Rectal smooth muscle tissue (tissue), 1 donor: ENCODE measurements around the gene RIC8B.

Source experiments
- H3K27ac ChIP-seq: one replicate; pipeline ENCODE4 v1.7.0; 2013; ENCODE audit warnings: low read depth, low read length, inconsistent platforms
- H3K27me3 ChIP-seq: one replicate; pipeline ENCODE4 v1.7.0; 2013; ENCODE audit warnings: low read length; ENCODE audit not compliant: control insufficient read depth, insufficient read depth
- H3K36me3 ChIP-seq: one replicate; pipeline ENCODE4 v1.7.0; 2013; ENCODE audit warnings: low read length; ENCODE audit not compliant: control insufficient read depth, insufficient read depth
- H3K4me1 ChIP-seq: one replicate; pipeline ENCODE4 v1.7.0; 2013; ENCODE audit warnings: low read length; ENCODE audit not compliant: control insufficient read depth, insufficient read depth
- H3K4me3 ChIP-seq: one replicate; pipeline ENCODE4 v1.7.0; 2013; ENCODE audit warnings: low read length
- H3K9ac ChIP-seq: one replicate; pipeline ENCODE4 v1.7.0; 2013; ENCODE audit warnings: low read length

The RIC8B gene

DNA sequence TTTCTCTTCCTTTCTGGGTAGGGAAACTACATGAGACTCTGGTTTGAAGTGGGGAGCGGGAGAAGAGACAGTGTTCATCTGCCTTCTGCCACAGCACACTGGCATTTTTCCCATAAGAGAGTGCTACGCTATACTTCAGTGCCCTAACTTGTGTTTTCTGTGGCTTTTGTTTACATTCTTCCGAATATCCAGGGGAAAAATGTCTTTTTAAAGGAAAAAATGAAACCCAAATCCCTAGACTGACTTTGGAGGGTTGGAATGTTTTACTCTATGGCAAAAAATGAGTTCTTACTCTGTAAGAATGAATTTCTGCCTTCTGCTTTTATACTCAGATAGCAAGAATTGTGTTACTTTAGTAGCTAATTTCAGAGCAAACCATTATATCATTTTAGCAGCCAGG is 93.2 kb downstream of the RIC8B start:
- Histone ChIP-seq H3K4me3 (no peak overlapping the region), H3K27ac (no peak overlapping the region), H3K27me3 (no peaks in the 10 kb centered on the region), H3K4me1 (peaks cover 4% of the 10 kb centered on the region), H3K9ac (no peak overlapping the region), H3K36me3 (no peaks in the 10 kb centered on the region)

DNA sequence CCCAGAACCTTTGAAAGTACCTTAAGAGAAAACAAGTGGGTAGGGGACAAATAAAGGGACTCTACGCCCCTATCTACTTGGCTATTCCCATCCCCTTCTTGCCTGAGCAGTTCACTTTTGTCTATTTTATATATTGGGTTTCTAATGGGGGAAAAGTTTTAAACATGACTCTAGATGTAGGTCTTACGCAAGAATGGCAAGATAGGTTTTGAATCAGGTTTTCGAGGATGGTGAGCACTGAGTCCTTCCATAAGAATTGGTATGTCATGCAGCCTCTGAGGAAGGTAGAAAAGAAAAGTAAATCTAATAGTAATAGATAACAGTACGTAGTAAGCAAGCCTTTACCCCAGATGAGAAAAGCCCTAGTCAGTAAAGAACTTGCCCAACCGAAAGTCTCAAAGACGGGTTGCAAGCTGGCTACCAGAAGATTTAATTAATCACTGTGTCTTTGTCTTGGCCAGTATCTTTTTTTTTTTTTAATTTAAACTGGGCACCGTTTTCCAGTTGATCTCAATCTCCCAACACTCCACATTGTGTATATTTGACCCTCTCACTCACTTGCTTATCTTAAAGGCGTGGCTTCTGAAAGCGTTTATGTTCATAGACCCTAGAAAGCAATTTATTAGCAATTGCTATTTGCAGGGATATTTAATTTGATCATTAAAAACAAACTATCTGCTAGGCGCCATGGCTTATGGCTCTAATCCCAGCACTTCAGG is 94.7 kb downstream of the RIC8B start:
- Histone ChIP-seq H3K4me1 (no peaks in the 10 kb centered on the region), H3K27me3 (no peaks in the 10 kb centered on the region), H3K9ac (no peak overlapping the region), H3K36me3 (peaks cover 1% of the 10 kb centered on the region), H3K27ac (no peak overlapping the region), H3K4me3 (no peak overlapping the region)

DNA sequence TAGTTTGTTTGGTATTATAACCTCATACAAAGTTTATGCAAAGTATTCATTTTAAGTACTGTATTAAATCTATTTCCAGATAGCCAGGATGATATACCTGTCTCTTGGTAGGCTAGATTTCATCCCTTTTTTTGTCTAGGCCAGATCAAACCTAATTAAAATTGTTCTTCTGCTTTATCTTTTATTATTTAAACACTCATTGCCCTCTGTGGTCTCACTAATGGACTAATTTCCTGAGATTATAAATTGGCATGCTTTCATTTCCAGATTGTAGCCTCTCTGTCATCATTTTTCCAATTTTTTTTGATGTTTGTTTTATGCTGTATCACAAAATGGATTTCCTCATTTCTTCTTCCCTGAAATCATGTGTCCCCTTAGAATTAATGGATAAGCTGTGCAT is 95.6 kb downstream of the RIC8B start:
- Histone ChIP-seq H3K36me3 (peaks cover 3% of the 10 kb centered on the region), H3K9ac (no peak overlapping the region), H3K4me3 (no peak overlapping the region), H3K27ac (no peak overlapping the region), H3K4me1 (no peaks in the 10 kb centered on the region), H3K27me3 (no peaks in the 10 kb centered on the region)

DNA sequence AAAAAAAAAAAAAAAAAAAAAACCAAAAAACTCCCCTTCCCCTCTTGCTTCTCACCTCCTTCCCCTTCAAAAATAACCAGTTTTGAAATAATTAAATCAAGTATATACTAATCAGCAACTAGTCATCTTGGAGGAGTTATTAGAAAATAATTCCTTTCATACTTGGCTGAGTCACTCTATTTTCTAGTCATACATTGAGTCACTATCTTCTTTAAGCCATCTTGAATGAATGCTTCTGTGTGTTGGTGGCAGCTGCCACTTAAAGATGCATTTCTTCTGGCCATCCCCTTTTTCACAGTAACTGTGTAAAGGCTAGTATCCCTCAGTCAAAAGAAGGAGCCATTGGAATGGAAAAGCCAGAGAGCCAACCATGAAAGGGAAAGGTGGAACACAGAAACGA is 97.0 kb downstream of the RIC8B start:
- Histone ChIP-seq H3K4me1 (no peaks in the 10 kb centered on the region), H3K36me3 (peaks cover 3% of the 10 kb centered on the region), H3K27ac (no peak overlapping the region), H3K9ac (no peak overlapping the region), H3K27me3 (no peaks in the 10 kb centered on the region), H3K4me3 (no peak overlapping the region)

DNA sequence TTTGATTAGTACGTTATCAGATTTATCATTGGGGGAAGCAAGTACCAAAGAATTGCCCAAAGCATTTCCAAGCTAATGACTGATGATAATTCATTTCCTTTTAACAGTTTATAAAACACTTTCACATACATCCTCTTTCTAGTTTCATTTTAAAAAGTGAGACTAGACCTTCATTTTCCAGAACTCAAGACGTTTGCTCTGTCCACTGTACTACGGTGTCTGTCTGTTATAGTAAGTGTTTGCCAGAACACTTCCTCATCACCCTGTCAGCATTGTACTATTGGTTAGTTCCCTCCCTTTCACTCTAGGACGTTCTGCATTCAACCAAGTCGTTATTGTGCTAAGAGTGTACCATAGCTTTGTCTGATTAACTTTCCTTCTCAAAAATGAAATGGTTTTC is 99.5 kb downstream of the RIC8B start:
- no peaks in the 10 kb centered on the region for H3K27me3 ChIP-seq
- no peak overlapping the region for H3K9ac ChIP-seq
- H3K27ac ChIP-seq, result no peak overlapping the region
- H3K4me3 ChIP-seq, result no peak overlapping the region
- no peaks in the 10 kb centered on the region for H3K4me1 ChIP-seq
- peaks cover 3% of the 10 kb centered on the region for H3K36me3 ChIP-seq

DNA sequence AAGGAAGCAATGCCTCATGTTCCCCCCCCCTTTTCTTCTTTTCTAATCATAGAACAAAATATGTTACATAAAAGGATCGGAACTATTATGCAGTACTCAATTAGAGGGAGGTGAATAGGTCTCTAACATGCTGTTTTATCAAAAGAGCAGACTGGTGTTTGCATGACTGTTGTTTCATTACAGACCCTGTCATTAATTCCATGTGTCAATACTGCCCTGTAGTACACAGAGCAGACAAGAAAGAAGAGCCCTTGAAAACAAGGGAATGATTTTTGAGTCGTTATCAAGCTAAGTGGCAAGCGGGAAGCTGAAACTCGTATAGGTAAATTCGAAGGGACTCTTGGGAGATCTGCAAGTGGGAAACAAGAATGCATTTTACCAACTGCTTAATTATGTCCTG is 104.3 kb downstream of the RIC8B start:
- no peak overlapping the region for H3K4me3 ChIP-seq
- no peaks in the 10 kb centered on the region for H3K27me3 ChIP-seq
- no peaks in the 10 kb centered on the region for H3K4me1 ChIP-seq
- no peak overlapping the region for H3K9ac ChIP-seq
- no peak overlapping the region for H3K27ac ChIP-seq
- H3K36me3 ChIP-seq, result peaks cover 3% of the 10 kb centered on the region

DNA sequence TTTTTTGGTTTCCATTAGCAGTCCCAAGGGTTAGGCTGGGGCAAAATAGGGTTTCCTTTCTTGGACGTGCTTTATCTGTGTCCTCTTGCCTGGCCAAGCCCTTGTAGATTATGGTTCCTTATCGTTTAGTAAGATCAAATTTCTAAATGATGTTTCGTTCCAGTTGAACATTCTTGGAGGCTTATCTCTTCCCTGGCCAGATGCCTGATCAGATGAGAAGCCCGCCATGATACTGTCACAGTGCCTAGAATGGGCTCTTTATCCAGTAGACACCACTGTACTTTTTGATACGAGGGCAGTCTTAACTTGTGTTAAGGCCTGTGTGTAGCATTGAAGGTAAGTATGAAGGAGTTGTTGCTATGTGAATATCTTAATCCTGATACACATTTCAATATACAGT is 105.1 kb downstream of the RIC8B start:
- Histone ChIP-seq H3K27me3 (no peaks in the 10 kb centered on the region), H3K4me3 (no peak overlapping the region), H3K36me3 (no peaks in the 10 kb centered on the region), H3K4me1 (no peaks in the 10 kb centered on the region), H3K27ac (no peak overlapping the region), H3K9ac (no peak overlapping the region)

DNA sequence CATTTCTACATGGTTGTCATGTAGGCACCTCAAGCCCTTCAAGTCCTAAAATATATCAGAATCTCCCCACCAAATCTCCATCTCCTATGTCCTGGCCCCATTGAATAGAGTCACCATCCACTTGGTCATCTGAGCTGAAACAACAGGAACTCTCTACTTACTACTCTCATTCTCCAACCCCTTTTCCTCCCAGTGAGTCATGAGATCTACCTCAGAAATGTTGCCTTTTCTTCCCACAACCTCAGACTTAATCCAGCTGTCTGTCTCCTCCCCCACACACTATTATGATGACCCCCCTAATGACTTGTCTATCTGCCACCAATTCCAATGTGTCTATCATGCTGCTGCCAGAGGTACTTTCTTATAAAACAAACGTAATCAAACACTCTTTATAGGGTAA is 108.9 kb downstream of the RIC8B start:
- Histone ChIP-seq H3K9ac (no peak overlapping the region), H3K4me3 (no peak overlapping the region), H3K27ac (no peak overlapping the region), H3K27me3 (no peaks in the 10 kb centered on the region), H3K4me1 (no peaks in the 10 kb centered on the region), H3K36me3 (no peaks in the 10 kb centered on the region)

DNA sequence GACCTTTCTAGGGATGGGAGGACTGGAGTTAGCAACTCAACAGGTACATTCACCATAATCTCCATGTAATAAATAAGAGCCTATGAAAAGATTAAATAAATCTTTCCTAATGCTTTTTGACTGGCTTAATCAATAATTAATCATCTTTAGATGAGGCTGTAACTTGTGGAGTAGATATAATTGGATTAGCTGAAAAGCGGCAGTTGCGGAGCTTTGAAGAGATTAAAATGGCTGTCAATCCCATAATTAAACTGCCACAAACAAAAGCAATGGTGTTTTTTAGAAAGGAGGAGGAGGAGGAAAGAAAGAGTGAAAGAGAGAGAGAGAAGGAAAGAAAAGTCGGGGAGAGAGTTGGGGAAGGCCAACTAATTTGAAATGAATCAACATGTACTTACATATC is 110.5 kb downstream of the RIC8B start:
- no peaks in the 10 kb centered on the region for H3K4me1 ChIP-seq
- H3K4me3 ChIP-seq, result no peak overlapping the region
- no peak overlapping the region for H3K27ac ChIP-seq
- no peaks in the 10 kb centered on the region for H3K27me3 ChIP-seq
- H3K9ac ChIP-seq, result no peak overlapping the region
- H3K36me3 ChIP-seq, result no peaks in the 10 kb centered on the region

DNA sequence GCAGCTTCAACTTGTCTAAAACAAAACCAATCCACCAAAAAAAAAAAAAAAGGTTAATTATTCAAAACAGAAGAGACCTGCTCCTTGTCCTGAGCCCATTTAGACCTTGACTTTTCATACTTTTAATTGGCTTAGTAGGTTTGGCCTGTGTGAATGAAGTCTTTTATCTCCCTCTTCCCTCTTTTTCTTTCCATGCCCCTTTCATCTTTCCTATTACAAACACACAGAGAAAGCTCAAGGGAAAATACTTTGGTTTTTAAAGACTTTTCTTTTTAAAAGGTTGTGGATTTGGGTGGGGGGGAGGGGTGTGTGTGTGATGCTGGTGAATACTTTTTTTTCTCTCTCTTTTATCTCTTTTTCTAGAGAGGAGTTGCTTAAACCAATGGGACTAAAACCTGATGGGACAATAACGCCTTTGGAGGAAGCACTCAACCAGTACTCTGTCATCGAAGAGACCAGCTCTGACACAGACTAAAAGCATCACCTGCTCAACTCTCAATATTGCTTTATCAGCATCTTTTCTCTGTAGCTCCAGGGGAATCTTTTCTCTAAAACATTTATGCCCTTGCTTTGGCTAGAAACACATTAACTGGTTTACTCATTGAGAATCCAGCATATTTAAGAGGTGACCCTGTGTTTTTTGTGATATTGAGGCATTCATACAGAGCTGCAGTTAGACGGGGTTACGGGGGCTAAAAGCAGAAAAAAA is 111.2 kb downstream of the RIC8B start:
- Histone ChIP-seq H3K27ac (no peak overlapping the region), H3K4me1 (no peaks in the 10 kb centered on the region), H3K9ac (no peak overlapping the region), H3K36me3 (no peaks in the 10 kb centered on the region), H3K27me3 (no peaks in the 10 kb centered on the region), H3K4me3 (no peak overlapping the region)

DNA sequence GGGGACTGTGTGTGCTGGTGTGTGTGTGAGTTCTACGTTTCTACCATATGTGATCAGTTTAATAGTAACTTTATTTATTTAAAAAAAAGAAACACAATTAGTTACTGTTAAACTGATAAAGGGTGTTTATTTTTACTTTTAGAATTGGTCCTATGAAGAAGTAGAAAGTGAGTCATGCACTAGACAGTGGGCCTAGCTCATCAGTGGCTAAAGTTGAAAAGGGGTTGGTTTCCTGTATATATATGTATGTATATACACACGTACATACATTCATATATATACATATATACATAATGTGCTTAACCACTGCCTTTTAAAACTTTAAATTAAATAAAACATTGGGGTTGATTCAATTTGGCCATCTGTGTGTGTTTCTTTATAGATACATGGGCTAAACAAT is 112.5 kb downstream of the RIC8B start:
- no peaks in the 10 kb centered on the region for H3K4me1 ChIP-seq
- H3K36me3 ChIP-seq, result no peaks in the 10 kb centered on the region
- no peak overlapping the region for H3K9ac ChIP-seq
- H3K27me3 ChIP-seq, result no peaks in the 10 kb centered on the region
- no peak overlapping the region for H3K4me3 ChIP-seq
- H3K27ac ChIP-seq, result no peak overlapping the region

DNA sequence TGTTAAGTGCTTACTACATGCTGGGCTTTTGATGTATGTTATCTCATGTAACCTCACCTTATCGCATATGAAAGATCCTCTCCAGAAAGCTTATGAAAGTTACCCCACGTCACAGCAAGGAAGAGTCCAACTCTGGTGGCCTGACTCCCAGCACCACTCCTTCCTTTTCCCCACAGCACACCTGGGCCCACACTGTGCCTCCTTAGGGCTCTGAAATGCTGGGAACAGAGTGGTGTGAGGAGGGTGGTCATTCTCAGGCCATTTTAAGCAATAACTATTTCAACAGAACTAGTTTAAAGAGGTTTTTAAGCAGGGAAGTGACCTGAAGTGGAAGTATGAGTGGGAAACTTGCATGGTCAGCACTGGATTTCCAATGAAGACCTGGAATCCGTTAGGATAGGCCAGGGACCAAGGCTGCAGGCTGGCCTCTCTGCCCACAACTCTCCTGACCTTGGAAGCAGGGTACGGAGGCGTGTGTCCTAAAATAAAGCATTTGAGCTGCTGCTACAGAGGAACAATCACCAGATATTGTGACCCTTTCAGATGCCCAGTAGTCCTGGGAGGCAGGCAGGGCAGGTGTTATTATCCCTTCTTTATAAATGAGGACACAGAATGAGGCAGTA is 114.0 kb downstream of the RIC8B start:
- Histone ChIP-seq H3K4me1 (no peaks in the 10 kb centered on the region), H3K9ac (no peak overlapping the region), H3K4me3 (no peak overlapping the region), H3K27ac (no peak overlapping the region), H3K27me3 (no peaks in the 10 kb centered on the region), H3K36me3 (no peaks in the 10 kb centered on the region)

DNA sequence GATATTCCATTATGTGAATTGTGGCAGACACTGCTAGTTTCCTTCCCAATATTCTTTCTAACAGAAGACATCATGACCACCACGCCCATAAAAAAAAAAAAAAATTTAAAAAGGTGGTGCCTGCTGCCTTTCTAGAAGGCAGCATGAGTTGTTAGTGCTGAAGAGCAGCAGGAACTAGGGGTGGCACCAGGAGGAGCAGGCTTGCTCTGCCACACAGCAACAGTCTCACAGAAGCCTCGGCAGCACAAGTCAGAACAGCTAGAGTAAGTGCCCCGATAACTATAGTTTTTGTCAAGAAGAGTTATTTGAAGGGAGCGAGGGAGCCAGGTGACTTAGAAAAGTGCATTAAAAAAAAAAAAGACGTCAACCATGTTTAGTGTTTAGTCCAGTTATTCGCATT is 114.8 kb downstream of the RIC8B start:
- Histone ChIP-seq H3K4me3 (no peak overlapping the region), H3K36me3 (no peaks in the 10 kb centered on the region), H3K9ac (no peak overlapping the region), H3K27ac (no peak overlapping the region), H3K4me1 (no peaks in the 10 kb centered on the region), H3K27me3 (no peaks in the 10 kb centered on the region)
